ENCODE data around the gene RASL10A. TPM values are rescaled to one million over a fixed set of nuclear protein-coding genes. Genes with fewer than 3 reads are reported as not detected.

The RASL10A gene
- total RNA-seq, 1 donor from 2014 or later: 0.30 TPM

- Mint-ChIP-seq H3K4me1 (no peaks in the 10 kb centered on the region), H3K9me3 (no peaks in the 10 kb centered on the region), H3K36me3 (ENCODE audit: low read depth) (peaks cover 54% of the 10 kb centered on the region), H3K4me3 (no peak overlapping the region), H3K27ac (no peak overlapping the region), H3K27me3 (no peaks in the 10 kb centered on the region)
- no peak for DNase-seq
- intact Hi-C loops (cut with micrococcal nuclease): no loop called here
These were observed 27.9 kb upstream of the RASL10A start for GRCh38 chr22:29343313-29343805.

- Mint-ChIP-seq H3K4me1 (no peaks in the 10 kb centered on the region), H3K36me3 (ENCODE audit: low read depth) (peaks cover 49% of the 10 kb centered on the region), H3K27me3 (no peaks in the 10 kb centered on the region), H3K27ac (no peak overlapping the region), H3K4me3 (no peak overlapping the region), H3K9me3 (no peaks in the 10 kb centered on the region)
- DNase-seq: no peak
- intact Hi-C loops (cut with micrococcal nuclease): no loop called here
These were observed 27.2 kb upstream of the RASL10A start for GRCh38 chr22:29342577-29343312.

GRCh38 chr22:29342177-29342576, 26.7 kb upstream of the RASL10A start:
- no peaks in the 10 kb centered on the region for H3K27me3 Mint-ChIP-seq
- no peaks in the 10 kb centered on the region for H3K4me1 Mint-ChIP-seq
- no peak overlapping the region for H3K27ac Mint-ChIP-seq
- DNase-seq: no peak
- intact Hi-C loops (cut with micrococcal nuclease): no loop called here
- no peaks in the 10 kb centered on the region for H3K9me3 Mint-ChIP-seq
- peaks cover 47% of the 10 kb centered on the region for H3K36me3 Mint-ChIP-seq (ENCODE audit: low read depth)
- H3K4me3 Mint-ChIP-seq: no peak overlapping the region

GRCh38 chr22:29341849-29342127, 26.3 kb upstream of the RASL10A start:
- no peak overlapping the region for H3K4me3 Mint-ChIP-seq
- no peaks in the 10 kb centered on the region for H3K4me1 Mint-ChIP-seq
- H3K36me3 Mint-ChIP-seq (ENCODE audit: low read depth): peaks cover 48% of the 10 kb centered on the region
- intact Hi-C loops (cut with micrococcal nuclease): no loop called here
- H3K9me3 Mint-ChIP-seq: no peaks in the 10 kb centered on the region
- H3K27me3 Mint-ChIP-seq: no peaks in the 10 kb centered on the region
- DNase-seq: no peak
- H3K27ac Mint-ChIP-seq: no peak overlapping the region

GRCh38 chr22:29341056-29341848, 25.8 kb upstream of the RASL10A start:
- DNase-seq: no peak
- intact Hi-C loops (cut with micrococcal nuclease): no loop called here
- Mint-ChIP-seq H3K4me3 (no peak overlapping the region), H3K27ac (no peak overlapping the region), H3K36me3 (ENCODE audit: low read depth) (peaks cover 46% of the 10 kb centered on the region), H3K4me1 (no peaks in the 10 kb centered on the region), H3K9me3 (no peaks in the 10 kb centered on the region), H3K27me3 (no peaks in the 10 kb centered on the region)

DNA sequence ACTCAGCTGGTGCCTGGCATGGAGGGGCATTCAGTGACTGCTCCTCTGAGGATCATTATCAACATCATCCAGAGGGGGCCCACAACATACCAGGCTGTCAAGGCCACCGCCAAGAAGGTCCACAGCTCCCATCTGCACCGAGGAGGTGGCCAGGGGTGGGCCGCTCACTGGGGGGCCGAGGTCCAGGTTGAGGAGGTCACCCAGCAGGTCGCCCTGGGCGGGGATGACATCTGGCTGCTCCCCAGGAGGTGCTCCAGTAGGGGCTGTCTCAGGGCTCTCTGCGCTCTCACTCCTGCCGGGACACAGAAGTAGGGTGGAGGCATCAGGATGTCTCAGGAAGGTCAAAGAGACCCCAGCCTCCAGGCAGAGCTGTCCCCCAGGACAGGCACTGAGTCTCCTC, 25.1 kb upstream of the RASL10A start:
- Mint-ChIP-seq H3K9me3 (no peaks in the 10 kb centered on the region), H3K27ac (no peak overlapping the region), H3K27me3 (no peaks in the 10 kb centered on the region), H3K4me3 (no peak overlapping the region), H3K4me1 (no peaks in the 10 kb centered on the region), H3K36me3 (ENCODE audit: low read depth) (peaks cover 42% of the 10 kb centered on the region)
- DNase-seq: no peak
- intact Hi-C loops (cut with micrococcal nuclease): no loop called here

DNA sequence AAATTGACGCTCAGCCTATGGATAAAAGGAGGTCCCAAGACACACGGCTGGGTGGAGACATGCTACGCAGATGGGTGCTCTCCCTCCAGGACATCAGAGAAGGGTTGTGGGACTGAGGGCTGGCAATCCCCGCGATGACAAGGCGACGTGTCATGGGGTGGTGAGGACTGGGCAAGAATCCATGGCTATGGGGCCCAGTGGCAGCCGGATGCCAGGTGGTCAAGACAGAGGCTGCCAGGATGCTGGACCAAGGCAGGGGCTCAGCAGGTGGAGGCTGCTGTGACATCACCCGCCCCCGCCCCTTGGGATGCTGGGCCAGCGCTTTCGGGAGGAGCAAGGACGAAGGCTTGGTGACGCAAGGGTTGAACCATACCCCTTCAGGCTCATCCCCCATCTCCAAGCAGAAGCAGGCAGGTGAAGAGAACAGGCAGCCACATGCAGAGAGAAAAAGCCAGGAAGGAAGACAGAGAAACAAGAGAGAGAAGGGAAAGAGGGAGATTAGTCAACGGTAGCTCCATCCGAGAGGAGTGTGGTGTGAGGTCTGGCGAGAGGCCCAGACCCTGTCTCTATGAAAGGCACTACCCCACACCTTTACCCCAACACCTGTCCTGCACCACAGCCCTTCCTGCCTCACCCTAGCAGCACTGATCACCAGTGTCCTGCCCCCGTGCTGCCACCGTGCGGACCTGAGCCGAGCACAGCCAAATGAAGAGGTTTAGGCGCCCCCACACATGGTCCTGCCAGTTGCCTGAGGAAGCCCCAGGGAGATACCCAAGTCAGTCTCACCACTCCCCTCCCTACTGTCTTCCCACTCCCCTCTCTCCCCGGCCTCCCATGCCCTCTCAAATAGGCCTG, 24.1 kb upstream of the RASL10A start:
- Mint-ChIP-seq H3K27ac (no peak overlapping the region), H3K9me3 (no peaks in the 10 kb centered on the region), H3K4me1 (no peaks in the 10 kb centered on the region), H3K36me3 (ENCODE audit: low read depth) (peaks cover 44% of the 10 kb centered on the region), H3K4me3 (no peak overlapping the region), H3K27me3 (no peaks in the 10 kb centered on the region)
- intact Hi-C loops (cut with micrococcal nuclease): no loop called here
- DNase-seq: no peak

GRCh38 chr22:29338398-29338797, 22.9 kb upstream of the RASL10A start:
- no peak overlapping the region for H3K27ac Mint-ChIP-seq
- H3K36me3 Mint-ChIP-seq (ENCODE audit: low read depth): peaks cover 46% of the 10 kb centered on the region
- H3K4me1 Mint-ChIP-seq: no peaks in the 10 kb centered on the region
- no peak for DNase-seq
- H3K9me3 Mint-ChIP-seq: no peaks in the 10 kb centered on the region
- H3K27me3 Mint-ChIP-seq: no peaks in the 10 kb centered on the region
- no peak overlapping the region for H3K4me3 Mint-ChIP-seq
- intact Hi-C loops (cut with micrococcal nuclease): no loop called here

DNA sequence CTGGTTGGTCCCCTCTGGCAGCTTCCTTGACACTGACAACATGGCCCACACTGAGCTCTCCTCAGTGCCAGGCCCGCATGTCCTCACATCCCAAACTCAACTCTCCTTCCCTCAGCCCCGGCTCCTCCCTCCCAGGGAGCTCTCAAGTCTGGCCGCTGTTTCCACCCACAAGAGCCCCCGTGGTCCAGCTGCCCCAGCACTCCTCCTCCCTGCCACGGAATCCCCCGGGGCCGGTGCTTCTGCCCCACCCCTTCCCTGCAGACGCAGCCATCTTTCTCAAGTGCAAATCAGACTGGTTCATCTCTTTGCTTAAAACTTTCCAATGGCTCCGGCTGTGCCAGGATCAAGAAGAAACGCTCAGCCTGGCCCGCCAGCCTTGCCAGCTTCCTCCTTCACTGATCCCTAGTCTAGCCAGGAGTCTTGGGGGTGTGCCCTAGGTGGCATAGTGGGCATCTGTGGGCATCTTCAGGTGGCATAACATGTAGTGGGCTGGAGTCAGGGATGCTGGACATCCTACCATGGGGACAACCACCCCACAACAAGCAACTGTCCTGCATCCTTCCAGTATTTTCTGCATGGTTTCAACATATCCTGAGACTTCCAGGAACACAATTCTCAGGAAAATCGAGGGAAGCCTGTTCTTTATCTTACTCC, 22.3 kb upstream of the RASL10A start:
- Mint-ChIP-seq H3K27me3 (no peaks in the 10 kb centered on the region), H3K9me3 (no peaks in the 10 kb centered on the region), H3K4me3 (no peak overlapping the region), H3K27ac (no peak overlapping the region), H3K36me3 (ENCODE audit: low read depth) (peaks cover 44% of the 10 kb centered on the region), H3K4me1 (no peaks in the 10 kb centered on the region)
- intact Hi-C loops (cut with micrococcal nuclease): no loop called here
- DNase-seq: no peak

GRCh38 chr22:29336751-29337490, 21.4 kb upstream of the RASL10A start:
- no peaks in the 10 kb centered on the region for H3K9me3 Mint-ChIP-seq
- H3K4me3 Mint-ChIP-seq: no peak overlapping the region
- H3K27ac Mint-ChIP-seq: no peak overlapping the region
- peaks cover 40% of the 10 kb centered on the region for H3K36me3 Mint-ChIP-seq (ENCODE audit: low read depth)
- no peaks in the 10 kb centered on the region for H3K27me3 Mint-ChIP-seq
- intact Hi-C loops (cut with micrococcal nuclease): no loop called here
- no peaks in the 10 kb centered on the region for H3K4me1 Mint-ChIP-seq
- DNase-seq: no peak

DNA sequence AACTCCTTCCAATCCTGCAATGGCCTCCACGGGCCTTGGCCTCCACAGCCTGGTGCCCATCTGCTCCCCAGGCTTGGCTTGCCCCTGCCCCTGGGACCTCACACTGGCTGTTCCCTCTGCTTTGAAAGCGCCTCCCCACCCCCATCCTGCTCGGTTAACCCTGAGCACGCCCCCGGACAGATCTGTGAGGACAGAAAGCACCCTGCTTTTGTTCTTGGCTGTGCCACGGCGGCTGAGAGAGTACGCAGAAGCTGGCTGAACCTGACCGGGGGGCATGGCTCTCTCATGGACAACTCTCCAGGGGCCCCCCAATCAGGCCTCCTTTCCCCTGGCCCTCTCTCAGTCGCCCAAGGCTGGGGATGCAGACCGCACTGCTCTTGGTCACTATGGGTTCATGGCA, 20.2 kb upstream of the RASL10A start:
- H3K36me3 Mint-ChIP-seq (ENCODE audit: low read depth): peaks cover 38% of the 10 kb centered on the region
- H3K4me1 Mint-ChIP-seq: no peaks in the 10 kb centered on the region
- intact Hi-C loops (cut with micrococcal nuclease): no loop called here
- no peak for DNase-seq
- H3K27me3 Mint-ChIP-seq: no peaks in the 10 kb centered on the region
- no peak overlapping the region for H3K4me3 Mint-ChIP-seq
- H3K27ac Mint-ChIP-seq: no peak overlapping the region
- no peaks in the 10 kb centered on the region for H3K9me3 Mint-ChIP-seq

DNA sequence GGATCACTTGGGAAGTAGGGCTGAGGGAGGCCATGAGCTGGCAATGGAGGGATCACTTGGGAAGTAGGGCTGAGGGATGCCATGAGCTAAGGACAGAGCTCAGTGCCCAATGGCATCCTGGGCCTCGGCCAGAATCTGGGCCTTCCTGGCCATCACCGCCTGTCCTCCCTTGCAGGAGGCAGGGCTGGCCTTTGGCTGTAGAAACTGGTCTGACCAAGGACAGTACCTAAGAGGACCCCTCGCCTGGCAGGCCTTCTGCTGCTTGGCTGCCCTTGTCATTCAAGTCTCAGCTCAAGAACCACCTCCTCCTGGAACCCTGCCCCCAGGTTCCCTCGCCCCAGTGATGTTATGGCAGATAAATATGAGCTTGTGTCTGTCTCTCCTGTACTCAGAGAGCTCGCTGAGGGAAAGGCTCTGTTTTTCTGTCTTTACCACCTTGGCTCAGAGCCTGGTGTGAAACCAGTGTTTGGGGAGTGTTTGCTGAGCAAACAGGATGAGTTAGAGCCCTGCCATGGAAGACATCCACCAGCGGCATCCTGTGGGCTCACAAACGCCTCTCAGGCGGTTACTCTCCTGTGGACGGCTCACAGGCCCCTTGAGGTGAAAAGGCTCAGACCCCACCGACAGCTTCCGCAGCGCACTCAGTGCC, 19.3 kb upstream of the RASL10A start:
- Mint-ChIP-seq H3K9me3 (no peaks in the 10 kb centered on the region), H3K4me3 (no peak overlapping the region), H3K4me1 (no peaks in the 10 kb centered on the region), H3K36me3 (ENCODE audit: low read depth) (peaks cover 34% of the 10 kb centered on the region), H3K27ac (no peak overlapping the region), H3K27me3 (no peaks in the 10 kb centered on the region)
- no peak for DNase-seq
- intact Hi-C loops (cut with micrococcal nuclease): no loop called here

DNA sequence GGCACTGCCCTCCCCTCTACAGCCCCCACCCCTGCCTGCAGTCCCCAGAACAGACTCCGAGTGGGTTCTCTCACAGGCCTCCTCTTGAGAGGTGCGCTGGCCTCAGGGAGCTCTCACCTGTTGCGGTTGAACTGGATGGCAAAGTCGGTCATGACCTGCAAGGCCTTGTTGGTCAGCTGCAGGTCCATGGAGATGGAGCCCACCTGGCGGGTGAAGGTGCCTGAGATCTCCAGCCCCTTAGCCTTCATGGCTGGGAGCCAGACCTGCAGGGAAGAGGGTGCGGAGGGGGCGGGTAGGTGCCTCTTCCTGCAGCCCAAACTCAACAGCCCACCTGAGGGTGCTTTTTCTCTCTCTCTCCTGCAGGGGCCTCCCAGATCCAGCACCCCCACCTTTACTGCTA, 18.7 kb upstream of the RASL10A start:
- Mint-ChIP-seq H3K36me3 (ENCODE audit: low read depth) (peaks cover 33% of the 10 kb centered on the region), H3K27me3 (no peaks in the 10 kb centered on the region), H3K9me3 (no peaks in the 10 kb centered on the region), H3K4me1 (no peaks in the 10 kb centered on the region), H3K27ac (no peak overlapping the region), H3K4me3 (no peak overlapping the region)
- no peak for DNase-seq
- intact Hi-C loops (cut with micrococcal nuclease): no loop called here
